SK-N-SH (cell line): ENCODE data around the gene TRPC6.

Experiments used
- SMC3 ChIP-seq: IDR thresholded peaks from 2 replicates; pipeline ENCODE4 v1.6.1; 2012; ENCODE audit warnings: low read depth, low read length, improper control_type of control experiment
- TAF1 ChIP-seq: IDR thresholded peaks from 2 replicates; pipeline ENCODE4 v1.6.1; 2012; ENCODE audit warnings: low read depth, mild to moderate bottlenecking, low read length, moderate library complexity, borderline replicate concordance
- TF ChIP-seq, protein P1 (sequence below): fragments of 200-600 bp; sonication (generic); IDR thresholded peaks from 2 replicates; pipeline ENCODE4 v1.6.1; 2017; ENCODE audit warnings: antibody characterized with exemption, mild to moderate bottlenecking, moderate library complexity

DNA sequence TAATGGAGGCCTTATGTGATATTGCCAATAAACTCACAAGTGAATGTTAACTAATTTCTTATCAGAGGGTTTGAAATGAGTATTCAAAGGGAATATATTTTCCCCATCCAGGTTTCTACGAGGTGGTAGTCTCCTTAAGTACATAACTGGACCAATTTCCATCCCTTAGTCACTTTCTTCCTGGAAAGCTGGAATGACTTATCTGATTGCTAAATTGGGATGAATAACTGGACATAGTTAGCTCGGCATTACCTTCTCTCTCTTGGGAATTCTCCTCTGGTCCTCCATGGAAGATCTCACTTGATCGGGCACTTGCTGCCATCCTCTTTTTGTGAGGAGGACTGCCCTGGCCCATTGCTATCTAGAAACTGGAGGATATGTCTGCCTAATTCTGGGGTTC, 109.1 kb downstream of the TRPC6 start:
- TF ChIP-seq TAF1 (no peak), SMC3 (no peak)
- TF ChIP-seq, protein P1, sequence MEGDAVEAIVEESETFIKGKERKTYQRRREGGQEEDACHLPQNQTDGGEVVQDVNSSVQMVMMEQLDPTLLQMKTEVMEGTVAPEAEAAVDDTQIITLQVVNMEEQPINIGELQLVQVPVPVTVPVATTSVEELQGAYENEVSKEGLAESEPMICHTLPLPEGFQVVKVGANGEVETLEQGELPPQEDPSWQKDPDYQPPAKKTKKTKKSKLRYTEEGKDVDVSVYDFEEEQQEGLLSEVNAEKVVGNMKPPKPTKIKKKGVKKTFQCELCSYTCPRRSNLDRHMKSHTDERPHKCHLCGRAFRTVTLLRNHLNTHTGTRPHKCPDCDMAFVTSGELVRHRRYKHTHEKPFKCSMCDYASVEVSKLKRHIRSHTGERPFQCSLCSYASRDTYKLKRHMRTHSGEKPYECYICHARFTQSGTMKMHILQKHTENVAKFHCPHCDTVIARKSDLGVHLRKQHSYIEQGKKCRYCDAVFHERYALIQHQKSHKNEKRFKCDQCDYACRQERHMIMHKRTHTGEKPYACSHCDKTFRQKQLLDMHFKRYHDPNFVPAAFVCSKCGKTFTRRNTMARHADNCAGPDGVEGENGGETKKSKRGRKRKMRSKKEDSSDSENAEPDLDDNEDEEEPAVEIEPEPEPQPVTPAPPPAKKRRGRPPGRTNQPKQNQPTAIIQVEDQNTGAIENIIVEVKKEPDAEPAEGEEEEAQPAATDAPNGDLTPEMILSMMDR: no peak
